GM23338 (cell line): ENCODE results near the gene CARHSP1. TPM values are rescaled to one million over a fixed set of nuclear protein-coding genes. Genes with fewer than 3 reads are reported as not detected.

Source experiments
- ATAC-seq: fragments of 200-7000 bp; cut with Tn5 transposase; 3 replicates; pipeline ENCODE4 v1.9.1; 2020
- DNase-seq: peaks from one replicate; pipeline ENCODE4 v3.0.0-alpha.2; 2015; ENCODE audit warnings: low spot score
- H2AFZ ChIP-seq: fragments of 200-600 bp; sonication (generic); 2 replicates; pipeline ENCODE4 v1.8.0; 2016; ENCODE audit warnings: antibody characterized with exemption, mild to moderate bottlenecking, moderate library complexity
- H3F3A ChIP-seq: fragments of 200-600 bp; sonication (generic); replicated peaks from 2 replicates; pipeline ENCODE4 v1.8.0; 2017; ENCODE audit warnings: antibody characterized with exemption, mixed run types, low read depth
- H3K27ac ChIP-seq: fragments of 200-600 bp; sonication (generic); 2 replicates; pipeline ENCODE4 v1.6.1; 2016; ENCODE audit warnings: low read depth
- H3K27me3 ChIP-seq: fragments of 200-600 bp; sonication (generic); 2 replicates; pipeline ENCODE4 v1.8.0; 2016; ENCODE audit warnings: mild to moderate bottlenecking, mixed run types, moderate library complexity; ENCODE audit not compliant: insufficient read depth
- H3K36me3 ChIP-seq: fragments of 200-600 bp; sonication (generic); 2 replicates; pipeline ENCODE4 v1.8.0; 2016; ENCODE audit warnings: mild to moderate bottlenecking; ENCODE audit not compliant: insufficient read depth
- H3K4me1 ChIP-seq: fragments of 200-600 bp; sonication (generic); 2 replicates; pipeline ENCODE4 v1.8.0; 2016; ENCODE audit warnings: mild to moderate bottlenecking, moderate library complexity; ENCODE audit not compliant: insufficient read depth
- H3K4me2 ChIP-seq: fragments of 200-600 bp; sonication (generic); 2 replicates; pipeline ENCODE4 v1.7.1; 2017; ENCODE audit warnings: mixed run types
- H3K4me3 ChIP-seq: fragments of 200-600 bp; sonication (generic); 2 replicates; pipeline ENCODE4 v1.6.1; 2016; ENCODE audit warnings: mixed run types
- H3K79me2 ChIP-seq: fragments of 200-600 bp; sonication (generic); replicated peaks from 2 replicates; pipeline ENCODE4 v1.8.0; 2017; ENCODE audit warnings: mild to moderate bottlenecking; ENCODE audit not compliant: insufficient read depth
- H3K9me2 ChIP-seq: fragments of 200-600 bp; sonication (generic); 2 replicates; pipeline ENCODE4 v1.8.0; 2017; ENCODE audit not compliant: insufficient read depth
- H4K20me1 ChIP-seq: fragments of 200-600 bp; sonication (generic); replicated peaks from 2 replicates; pipeline ENCODE4 v1.8.0; 2017; ENCODE audit warnings: mild to moderate bottlenecking; ENCODE audit not compliant: insufficient read depth
- H3K27ac Mint-ChIP-seq: 2 replicates; pipeline ENCODE4 v1.8.0; 2020; ENCODE audit warnings: inconsistent platforms, mild to moderate bottlenecking, moderate library complexity, mixed read lengths
- H3K27me3 Mint-ChIP-seq: 3 replicates; pipeline ENCODE4 v1.8.0; 2022; ENCODE audit warnings: low read depth, mild to moderate bottlenecking, moderate library complexity, mixed read lengths, inconsistent platforms; ENCODE audit not compliant: insufficient read depth, poor library complexity
- H3K36me3 Mint-ChIP-seq: 3 replicates; pipeline ENCODE4 v1.8.0; 2021; ENCODE audit warnings: low read depth, mild to moderate bottlenecking, inconsistent platforms, moderate library complexity, mixed read lengths
- H3K4me1 Mint-ChIP-seq: 3 replicates; pipeline ENCODE4 v1.8.0; 2020; ENCODE audit warnings: mild to moderate bottlenecking, inconsistent platforms, mixed read lengths
- H3K4me3 Mint-ChIP-seq: 3 replicates; pipeline ENCODE4 v1.8.0; 2021; ENCODE audit warnings: moderate library complexity, mild to moderate bottlenecking, inconsistent platforms, mixed read lengths
- H3K9me3 Mint-ChIP-seq: 3 replicates; pipeline ENCODE4 v1.8.0; 2020; ENCODE audit warnings: moderate library complexity, mild to moderate bottlenecking, inconsistent platforms, mixed read lengths
- EZH2 ChIP-seq: fragments of 200-600 bp; sonication (generic); IDR thresholded peaks from one replicate; pipeline ENCODE4 v1.8.0; 2017; ENCODE audit warnings: antibody characterized with exemption, mild to moderate bottlenecking, low read depth; ENCODE audit not compliant: unreplicated experiment
- EZH2phosphoT487 ChIP-seq: fragments of 200-600 bp; sonication (generic); IDR thresholded peaks from one replicate; pipeline ENCODE4 v1.8.1; 2018; ENCODE audit warnings: antibody characterized with exemption; ENCODE audit not compliant: unreplicated experiment
- JUNB ChIP-seq: IDR thresholded peaks from one replicate; pipeline ENCODE4 v1.6.1; 2016; ENCODE audit warnings: antibody characterized with exemption; ENCODE audit not compliant: unreplicated experiment
- NANOG ChIP-seq: IDR thresholded peaks from 2 replicates; pipeline ENCODE4 v1.6.1; 2016; ENCODE audit warnings: antibody characterized with exemption, borderline replicate concordance
- POLR2AphosphoS5 ChIP-seq: IDR thresholded peaks from 2 replicates; pipeline ENCODE4 v1.6.1; 2016; ENCODE audit warnings: antibody characterized with exemption, low read depth
- ZNF114 ChIP-seq: fragments of 250-450 bp; sonication (Bioruptor Pico); IDR thresholded peaks from 2 replicates; pipeline ENCODE4 v1.5.0; 2020; ENCODE audit warnings: mild to moderate bottlenecking, moderate library complexity
- ZNF331 ChIP-seq: fragments of 250-450 bp; sonication (Bioruptor Pico); IDR thresholded peaks from 2 replicates; pipeline ENCODE4 v1.5.0; 2020; ENCODE audit warnings: low read depth, mild to moderate bottlenecking, moderate library complexity
- ZNF462 ChIP-seq: fragments of 250-450 bp; sonication (Bioruptor Pico); IDR thresholded peaks from 2 replicates; pipeline ENCODE4 v1.5.0; 2020; ENCODE audit warnings: mild to moderate bottlenecking, moderate library complexity
- polyA plus RNA-seq: library from polyadenylated mRNA; unstranded; fragments of >200 nt; fragmentation: Nextera tagmentation; extraction: Ambion mirVana; gene quantifications from 2 replicates; pipeline ENCODE4 v1.2.1, GENCODE V29; 2016
- total RNA-seq: library from RNA; depleted of rRNA; stranded (reverse); fragments of >200 nt; shearing (Covaris generic); gene quantifications from 2 replicates; pipeline ENCODE4 v1.2.3, GENCODE V29; 2014

CARHSP1 gene
- total and polyA plus RNA-seq, 2 experiments from 2014 or later, result 286 to 339 TPM

- Histone ChIP-seq H3F3A (peaks cover 41% of the 10 kb centered on the region), H4K20me1 (peaks cover 3% of the 10 kb centered on the region; the same call in 1 of the 2 replicates), H3K27me3 (no peaks in the 10 kb centered on the region), H3K36me3 (peaks cover 15% of the 10 kb centered on the region; the same call in 1 of the 2 replicates), H2AFZ (no peak overlapping the region), H3K4me1 (peaks cover 28% of the 10 kb centered on the region), H3K9me2 (no peaks in the 10 kb centered on the region), H3K4me3 (no peak overlapping the region), H3K27ac (peak overlapping the region; percentile 84), H3K79me2 (peaks cover 18% of the 10 kb centered on the region), H3K4me2 (peak overlapping the region; percentile 48)
- peaks cover 49% of the 10 kb centered on the region for H3K4me1 Mint-ChIP-seq
- H3K27ac Mint-ChIP-seq, result peak overlapping the region; percentile 88
- DNase-seq (no peak), ATAC-seq (no peak; the same call in 2 of the 3 replicates)
- peaks cover 3% of the 10 kb centered on the region; the same call in 1 of the 3 replicates for H3K9me3 Mint-ChIP-seq
- H3K4me3 Mint-ChIP-seq, result no peak overlapping the region; the same call in 2 of the 3 replicates
- TF ChIP-seq JUNB (no peak), ZNF114 (CRISPR knock-in tag) (no peak), POLR2AphosphoS5 (peak; percentile 36; the same call in 1 of the 2 replicates)
- peaks cover 64% of the 10 kb centered on the region for H3K36me3 Mint-ChIP-seq
- H3K27me3 Mint-ChIP-seq, result peaks cover 36% of the 10 kb centered on the region
Measured at GRCh38 chr16:8848939-8849391, 19.8 kb downstream of the CARHSP1 start.

GRCh38 chr16:8848231-8848938, 20.4 kb downstream of the CARHSP1 start:
- peaks cover 39% of the 10 kb centered on the region for H3K27me3 Mint-ChIP-seq
- H3K27ac ChIP-seq, result peak overlapping the region; percentile 84

More at GRCh38 chr16:8848231-8848938, 20.4 kb downstream of the CARHSP1 start:
- peaks cover 52% of the 10 kb centered on the region for H3K4me1 Mint-ChIP-seq
- Histone ChIP-seq H3K4me3 (no peak overlapping the region), H3F3A (peaks cover 36% of the 10 kb centered on the region), H3K4me1 (peaks cover 26% of the 10 kb centered on the region), H3K9me2 (no peaks in the 10 kb centered on the region), H3K79me2 (peaks cover 20% of the 10 kb centered on the region), H2AFZ (no peak overlapping the region), H3K27me3 (no peaks in the 10 kb centered on the region), H3K4me2 (no peak overlapping the region), H3K36me3 (peaks cover 10% of the 10 kb centered on the region; the same call in 1 of the 2 replicates), H4K20me1 (peaks cover 3% of the 10 kb centered on the region; the same call in 1 of the 2 replicates)
- H3K9me3 Mint-ChIP-seq, result peaks cover 3% of the 10 kb centered on the region; the same call in 1 of the 3 replicates
- no peak for DNase-seq
- peak overlapping the region; percentile 30; the same call in 1 of the 2 replicates for H3K27ac Mint-ChIP-seq
- H3K36me3 Mint-ChIP-seq, result peaks cover 58% of the 10 kb centered on the region
- TF ChIP-seq EZH2 (no peak), ZNF331 (CRISPR knock-in tag) (no peak), NANOG (no peak), ZNF462 (CRISPR knock-in tag) (no peak), ZNF114 (CRISPR knock-in tag) (no peak), EZH2phosphoT487 (no peak)
- no peak overlapping the region for H3K4me3 Mint-ChIP-seq
- ATAC-seq, result no peak
